Measurements from ENCODE around the gene FABP7.

Gene FABP7

DNA sequence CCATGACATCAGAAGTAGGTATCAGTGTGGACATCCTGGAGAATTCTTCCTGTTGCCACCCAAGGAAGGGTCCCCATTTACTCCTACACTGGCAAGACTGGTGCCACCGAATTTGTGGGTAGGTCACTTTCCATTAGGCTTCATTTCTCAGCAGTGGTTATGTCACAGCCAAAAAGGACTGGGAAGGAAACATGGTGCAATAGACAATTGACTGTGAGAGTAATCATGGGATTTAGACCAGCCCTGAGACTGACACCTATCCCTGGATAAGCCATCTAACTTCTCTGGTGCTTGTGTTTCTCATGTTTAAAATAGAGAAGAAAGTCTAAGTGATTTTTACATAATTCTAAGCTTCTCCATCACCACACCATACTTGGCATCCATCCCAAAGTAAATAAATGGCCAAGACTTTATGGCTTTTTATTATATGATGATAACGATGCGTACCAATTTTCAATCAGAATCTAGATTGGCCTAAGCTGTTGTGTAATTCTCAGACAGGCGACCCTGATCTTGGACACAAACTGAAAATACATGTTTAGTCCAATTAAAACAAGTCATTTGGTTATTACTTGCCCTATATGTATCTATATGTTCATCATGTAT, 19.7 kb downstream of the FABP7 start:
- FAIRE-seq: no peak

DNA sequence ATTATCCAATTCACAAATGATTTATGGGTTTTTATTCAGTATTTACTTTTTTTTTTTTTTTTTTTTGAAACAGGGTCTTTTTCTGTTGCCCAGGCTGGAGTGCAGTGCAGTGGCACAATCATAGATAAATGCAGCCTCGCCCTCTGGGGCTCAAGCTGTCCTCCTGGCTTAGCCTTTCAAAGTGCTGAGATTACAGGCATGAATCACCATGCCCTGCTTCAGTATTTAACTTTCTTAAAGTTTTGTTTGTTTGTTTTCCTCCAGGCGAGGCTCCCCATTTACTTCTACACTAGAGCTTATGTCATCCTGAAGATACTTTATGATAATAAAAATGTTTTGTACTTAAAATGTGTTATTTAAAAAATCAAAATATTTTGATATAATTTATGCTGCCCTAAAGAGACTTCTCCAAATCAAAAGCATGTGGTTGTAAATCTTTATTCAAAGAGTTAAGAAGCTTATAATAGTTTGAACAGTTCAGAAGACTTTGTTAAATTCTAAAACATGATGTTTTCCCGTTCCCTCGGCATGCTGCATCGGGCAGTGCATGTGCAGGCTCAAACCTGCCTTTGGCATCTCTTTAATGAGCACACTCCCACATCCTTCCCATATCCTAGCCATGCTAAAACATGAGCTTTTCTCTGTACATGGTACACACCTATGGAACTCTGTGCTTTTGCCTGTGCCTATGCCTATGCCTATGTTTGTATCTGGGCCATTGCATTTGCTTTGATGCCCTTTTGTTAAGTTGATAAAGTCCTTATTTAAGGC, 20.6 kb downstream of the FABP7 start:
- FAIRE-seq: peak; percentile 88

DNA sequence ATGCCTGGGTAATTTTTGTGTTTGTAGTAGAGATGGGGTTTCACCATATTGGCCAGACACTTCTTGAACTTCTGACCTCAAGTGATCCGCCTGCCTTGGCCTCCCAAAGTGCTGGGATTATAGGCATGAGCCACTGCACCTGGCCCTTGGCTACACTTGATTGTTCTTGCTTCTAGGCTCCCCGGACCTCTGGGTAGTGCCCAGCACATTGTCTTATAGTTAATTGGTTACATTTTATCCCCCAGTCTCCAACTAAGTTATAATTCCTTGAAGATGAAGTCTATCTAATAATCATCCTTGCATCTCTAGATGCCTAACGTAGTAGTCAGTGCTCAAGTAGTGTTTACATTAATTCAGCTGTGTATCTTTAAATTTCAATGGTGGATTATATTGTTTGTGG, 21.4 kb downstream of the FABP7 start:
- FAIRE-seq: no peak

DNA sequence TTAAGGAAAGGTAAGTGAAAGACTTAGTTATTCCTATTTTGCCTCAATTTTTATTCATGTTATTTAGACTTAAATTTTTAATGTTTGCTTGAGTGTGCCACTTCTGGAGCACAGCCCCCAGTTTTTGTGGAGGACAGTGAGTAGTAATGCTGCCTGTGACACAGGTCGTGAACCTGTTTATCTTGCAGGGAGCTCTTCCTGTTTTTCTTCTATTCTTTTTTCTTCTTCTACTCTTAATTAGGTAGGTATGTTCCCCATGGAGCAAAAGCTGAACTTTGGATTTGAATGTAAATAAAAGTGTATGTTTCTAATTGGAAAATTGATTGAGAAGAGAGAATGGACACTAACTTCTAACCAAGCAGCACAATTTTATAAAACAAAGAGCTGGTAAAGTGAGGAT, 21.9 kb downstream of the FABP7 start:
- no peak for FAIRE-seq

DNA sequence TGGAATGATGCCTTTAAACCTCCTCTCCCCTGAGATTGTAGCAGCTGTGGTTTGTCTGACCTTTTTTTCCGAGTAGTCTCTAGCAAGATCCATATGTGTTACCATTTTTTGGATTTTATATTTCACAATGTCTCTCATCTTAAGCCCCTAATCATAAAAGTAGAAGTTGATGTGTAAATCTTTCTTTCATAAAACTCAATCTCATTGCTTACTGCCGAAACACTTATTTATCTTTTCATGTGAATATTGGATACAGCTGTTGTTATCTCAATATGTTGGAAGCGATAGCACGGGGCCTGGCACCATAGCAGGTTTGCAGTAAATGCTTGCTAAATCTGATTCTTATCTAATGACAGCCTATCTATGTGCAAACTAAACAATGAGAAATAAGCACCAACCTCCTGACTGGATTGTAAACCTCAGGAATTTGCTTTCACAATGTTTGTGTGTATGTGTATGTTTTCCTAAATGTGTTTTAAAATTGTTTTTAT, 23.7 kb downstream of the FABP7 start:
- peak; percentile 88 for FAIRE-seq

DNA sequence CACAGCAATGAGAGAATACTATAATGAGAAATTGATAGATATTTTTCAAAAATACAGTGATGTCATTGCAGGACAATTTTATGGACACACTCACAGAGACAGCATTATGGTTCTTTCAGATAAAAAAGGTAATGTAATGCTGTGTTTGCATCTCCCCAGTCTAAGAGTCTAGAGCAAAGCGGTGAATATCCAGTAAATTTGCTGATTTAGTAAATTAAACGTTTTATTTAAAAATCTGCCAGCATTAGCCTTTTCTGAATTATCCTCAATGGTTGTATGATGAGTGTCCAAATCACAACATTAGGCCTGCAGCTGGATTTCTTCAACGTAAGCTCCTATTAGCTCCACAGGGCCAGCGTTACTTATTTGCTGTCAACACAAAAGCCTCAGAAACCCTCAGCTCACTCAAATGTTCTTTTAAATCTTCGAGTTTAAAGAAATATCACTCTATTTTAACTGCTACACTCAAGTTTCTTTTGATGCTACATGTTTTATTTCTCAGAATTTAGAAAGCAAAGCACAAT, 25.5 kb downstream of the FABP7 start:
- FAIRE-seq: no peak

DNA sequence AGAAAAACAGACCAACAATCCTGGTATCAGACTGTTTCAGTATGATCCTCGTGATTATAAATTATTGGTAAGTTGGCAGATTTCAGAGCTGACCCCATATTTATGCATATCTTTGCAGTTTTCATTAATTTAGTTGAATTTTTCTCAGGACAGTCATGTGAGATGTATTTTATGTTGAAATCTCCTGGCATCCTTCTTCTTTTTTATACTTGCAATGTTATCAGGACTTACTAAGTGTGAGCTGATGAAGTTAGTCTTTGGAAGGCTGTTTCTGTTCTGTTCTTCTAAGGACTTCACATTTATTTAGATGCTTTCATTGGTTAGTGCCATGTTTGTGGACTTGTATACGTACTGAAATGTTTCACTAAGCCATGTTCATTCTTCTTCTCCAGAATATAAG, 26.8 kb downstream of the FABP7 start:
- no peak for FAIRE-seq

DNA sequence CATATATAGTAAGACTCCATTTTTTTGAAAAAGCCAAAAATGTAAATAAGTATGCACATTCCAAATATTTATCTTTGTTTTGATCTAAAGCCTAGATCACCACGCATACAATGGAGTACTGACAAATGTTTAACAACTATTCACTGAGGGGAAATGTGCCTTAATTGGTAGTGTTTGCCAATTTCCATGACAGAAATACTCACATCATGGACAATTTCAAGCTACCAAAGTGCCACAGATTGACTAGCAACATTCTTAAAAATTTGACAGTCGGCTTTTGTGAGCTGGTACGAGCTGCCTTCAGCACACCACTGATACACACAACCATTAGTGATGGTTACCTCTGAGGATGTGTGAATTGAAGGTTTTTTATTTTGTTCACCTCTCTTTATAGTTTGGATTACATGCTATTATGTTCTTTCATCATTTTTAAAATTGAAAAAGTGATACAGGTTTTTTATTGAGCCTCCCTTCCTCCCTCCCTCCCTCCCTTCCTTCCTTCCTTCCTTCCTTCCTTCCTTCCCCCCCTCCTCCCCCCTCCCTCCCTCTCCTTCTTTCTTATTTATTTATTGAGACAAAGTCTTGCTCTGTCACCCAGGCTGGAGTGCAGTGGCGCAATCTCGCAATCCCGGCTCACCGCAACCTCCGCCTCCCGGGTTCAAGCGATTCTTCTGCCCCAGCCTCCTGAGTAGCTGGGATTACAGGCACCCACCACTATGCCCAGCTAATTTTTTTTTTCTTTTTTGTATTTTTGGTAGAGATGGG, 28.8 kb downstream of the FABP7 start:
- no peak for FAIRE-seq

DNA sequence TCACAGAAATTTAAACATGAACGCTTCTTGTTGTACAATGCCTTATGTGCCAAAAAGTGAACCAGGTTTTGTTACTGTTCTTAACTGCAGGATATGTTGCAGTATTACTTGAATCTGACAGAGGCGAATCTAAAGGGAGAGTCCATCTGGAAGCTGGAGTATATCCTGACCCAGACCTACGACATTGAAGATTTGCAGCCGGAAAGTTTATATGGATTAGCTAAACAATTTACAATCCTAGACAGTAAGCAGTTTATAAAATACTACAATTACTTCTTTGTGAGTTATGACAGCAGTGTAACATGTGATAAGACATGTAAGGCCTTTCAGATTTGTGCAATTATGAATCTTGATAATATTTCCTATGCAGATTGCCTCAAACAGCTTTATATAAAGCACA, 29.5 kb downstream of the FABP7 start:
- no peak for FAIRE-seq

DNA sequence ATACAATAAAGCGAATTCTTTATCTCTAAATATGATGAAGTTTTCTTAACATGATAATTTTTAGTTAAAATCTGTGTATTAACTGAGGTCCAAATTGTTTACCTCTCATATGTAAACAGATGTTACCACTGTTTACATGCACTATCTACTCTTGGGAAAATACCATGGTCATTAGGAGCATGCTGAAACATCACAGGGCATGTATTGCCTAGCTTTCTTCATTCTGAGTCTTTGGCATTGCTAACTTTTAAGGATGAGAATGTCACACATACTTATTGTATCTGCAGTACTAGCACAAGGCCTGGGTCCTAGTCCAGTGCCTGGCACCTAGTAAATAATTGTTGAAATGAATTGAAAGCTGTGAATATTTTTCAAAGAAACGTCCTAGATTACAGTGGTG, 30.2 kb downstream of the FABP7 start:
- FAIRE-seq: no peak

DNA sequence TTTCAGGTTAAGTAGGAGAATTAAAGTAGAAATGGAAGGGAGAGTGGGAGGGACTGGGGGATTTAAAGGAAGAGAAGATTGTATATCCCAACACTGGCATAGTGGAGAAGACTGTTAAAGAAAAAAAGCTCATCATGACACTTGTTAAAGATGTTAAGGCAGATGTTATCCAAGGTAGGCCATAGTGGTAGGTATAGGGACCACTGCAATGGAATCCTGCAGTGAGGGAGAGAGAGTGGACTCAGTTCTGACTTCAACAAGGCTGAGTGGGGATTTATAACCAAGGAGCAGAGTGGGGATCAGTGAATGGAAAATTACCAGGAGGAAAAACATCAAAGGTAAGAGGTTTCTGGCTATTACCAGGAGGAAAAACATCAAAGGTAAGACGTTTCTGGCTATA, 30.7 kb downstream of the FABP7 start:
- no peak for FAIRE-seq

DNA sequence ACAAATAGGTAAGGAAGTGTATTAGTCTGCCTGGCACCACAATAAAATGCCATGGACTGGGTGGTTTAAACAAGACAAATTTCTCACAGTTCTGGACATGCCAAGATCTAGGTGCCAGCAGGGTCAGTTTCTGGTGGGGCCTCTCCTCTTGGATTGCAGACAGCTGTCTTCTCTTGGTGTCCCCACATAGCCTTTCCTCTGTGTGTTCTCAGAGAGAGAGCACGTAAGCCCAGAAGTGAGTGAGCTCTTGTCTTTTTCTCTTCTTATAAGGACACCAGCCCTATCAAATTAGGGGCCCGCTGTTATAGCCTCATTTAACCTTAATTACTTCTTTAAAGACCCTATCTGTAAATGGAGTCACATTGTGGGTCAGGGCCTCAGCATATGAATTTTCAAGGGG, 37.8 kb downstream of the FABP7 start:
- no peak for FAIRE-seq

DNA sequence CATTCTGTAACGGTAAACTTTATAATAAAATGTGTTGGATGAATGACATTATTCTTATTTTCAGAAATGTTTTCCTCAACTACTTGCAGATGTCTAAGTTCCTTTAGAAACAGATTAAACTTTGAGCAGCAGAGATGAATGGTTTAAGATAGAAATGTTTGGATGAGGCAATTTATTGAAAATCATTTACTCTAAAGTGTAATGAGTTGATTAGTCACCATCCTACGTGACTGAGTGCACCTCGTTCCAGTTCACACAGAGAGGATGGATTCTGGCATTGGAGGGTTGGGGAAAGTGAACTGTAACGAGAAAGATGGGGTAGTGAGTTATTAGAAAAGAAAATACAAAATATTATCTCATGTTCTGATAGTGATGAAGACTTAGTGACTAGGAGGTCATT, 38.2 kb downstream of the FABP7 start:
- FAIRE-seq: no peak

DNA sequence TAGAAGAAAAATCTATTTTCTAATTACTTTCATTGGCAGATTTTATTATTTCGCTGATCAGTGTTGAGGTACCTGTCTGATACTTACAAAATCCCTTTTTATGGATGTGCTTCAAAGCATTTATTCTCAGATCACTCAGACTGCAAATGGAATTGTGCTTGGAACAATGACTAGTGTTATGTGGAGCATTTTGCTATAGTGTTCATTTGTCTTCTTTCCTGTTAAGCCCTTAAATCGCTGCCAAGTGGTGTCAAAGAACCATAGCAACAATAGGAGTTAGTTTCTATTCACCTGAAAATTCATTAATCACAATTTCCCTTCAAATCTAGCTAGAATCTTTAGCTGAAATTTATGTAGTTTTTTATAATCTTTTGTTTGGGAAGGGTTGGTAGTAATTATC, 39.4 kb downstream of the FABP7 start:
- FAIRE-seq: no peak

DNA sequence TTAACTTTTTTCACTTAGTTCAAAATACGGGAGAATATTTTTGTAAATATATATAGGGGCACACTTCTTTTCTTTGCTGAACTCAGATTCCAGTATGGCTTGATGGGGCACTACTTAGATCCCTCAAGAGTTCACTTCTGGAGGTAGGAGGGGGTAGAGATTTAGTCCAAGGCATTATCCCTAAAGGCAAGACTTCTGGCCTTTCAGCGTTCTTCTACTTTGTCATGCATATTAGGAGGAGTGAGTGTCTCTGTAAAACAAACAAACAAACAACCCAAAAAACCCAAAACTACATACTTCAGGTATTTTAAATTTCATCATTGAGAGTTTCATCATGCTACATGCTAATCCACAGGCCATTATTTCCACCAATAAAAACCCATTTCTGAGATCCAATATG, 41.6 kb downstream of the FABP7 start:
- no peak for FAIRE-seq

DNA sequence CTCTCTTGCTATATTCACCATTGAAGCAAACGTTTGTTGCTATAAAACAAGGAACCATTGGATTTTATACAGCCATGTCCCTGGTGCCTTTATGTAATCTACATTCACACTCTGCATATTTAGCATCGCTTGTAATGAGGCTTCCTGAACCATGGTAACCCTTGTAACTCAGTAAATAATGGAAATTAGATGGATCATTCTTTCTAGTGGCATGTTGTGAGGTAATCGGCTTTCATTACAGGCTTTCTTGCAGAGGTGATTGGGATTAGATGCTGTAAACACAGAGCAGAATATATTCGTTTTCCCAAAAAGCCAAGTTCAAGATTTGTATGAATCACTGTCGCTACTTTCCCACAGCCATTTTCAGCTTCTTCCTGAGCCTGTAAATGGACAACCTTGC, 45.6 kb downstream of the FABP7 start:
- no peak for FAIRE-seq

DNA sequence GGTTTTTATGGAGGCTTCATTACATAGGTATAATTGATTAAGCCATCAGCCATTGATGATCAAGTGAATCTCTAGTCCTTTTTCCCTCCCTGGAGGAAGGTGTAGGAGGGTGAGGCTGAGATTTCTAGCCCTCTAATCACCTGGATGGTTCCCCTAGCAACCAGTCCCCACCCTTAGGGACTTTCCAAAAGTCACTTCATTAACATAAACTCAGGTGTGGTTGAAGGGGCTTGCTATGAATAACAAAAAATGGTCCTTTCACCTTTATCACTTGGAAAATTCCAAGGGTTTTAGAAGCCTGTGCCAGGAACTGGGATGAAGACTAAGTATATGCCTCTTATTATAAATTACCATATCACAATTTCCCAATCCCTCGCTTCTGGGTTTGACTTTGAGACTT, 49.9 kb downstream of the FABP7 start:
- FAIRE-seq: no peak

DNA sequence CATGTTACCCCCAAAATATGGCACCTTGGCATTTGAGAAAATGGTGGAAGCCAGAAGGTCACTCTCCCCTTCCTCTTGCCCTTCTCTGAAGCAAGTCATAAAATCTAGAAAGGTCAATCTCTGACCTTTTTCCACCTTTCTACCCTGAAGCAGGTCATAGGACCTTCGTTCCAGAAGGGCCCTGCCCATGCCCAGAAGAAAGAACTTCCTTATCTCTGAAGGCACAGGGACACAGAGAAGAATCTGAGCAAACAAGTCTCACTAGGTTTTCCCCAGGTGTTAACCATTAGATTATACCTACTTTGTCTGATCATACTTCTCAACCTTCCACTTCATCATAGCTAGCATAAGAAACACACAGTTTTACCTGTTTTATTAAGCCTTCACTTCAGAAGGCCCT, 52.0 kb downstream of the FABP7 start:
- FAIRE-seq: no peak

DNA sequence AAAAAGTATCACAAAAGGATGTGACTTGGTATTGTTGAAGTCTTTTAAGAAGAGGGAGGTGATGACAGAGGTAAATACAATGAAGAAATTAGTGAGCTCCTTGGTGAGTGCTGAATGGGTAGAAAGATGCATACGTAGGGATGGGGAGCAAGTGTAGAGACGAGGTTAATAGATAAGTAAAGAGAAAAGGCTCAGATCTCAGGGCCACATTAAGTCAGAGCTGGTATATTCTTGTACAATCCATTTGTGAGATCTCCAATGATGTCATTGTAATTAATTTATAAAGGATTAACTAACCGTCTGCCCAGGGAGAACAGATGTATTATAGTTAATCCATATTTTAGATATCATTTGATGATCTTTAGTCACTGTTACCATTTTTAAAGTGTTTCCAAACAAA, 52.9 kb downstream of the FABP7 start:
- FAIRE-seq: no peak

DNA sequence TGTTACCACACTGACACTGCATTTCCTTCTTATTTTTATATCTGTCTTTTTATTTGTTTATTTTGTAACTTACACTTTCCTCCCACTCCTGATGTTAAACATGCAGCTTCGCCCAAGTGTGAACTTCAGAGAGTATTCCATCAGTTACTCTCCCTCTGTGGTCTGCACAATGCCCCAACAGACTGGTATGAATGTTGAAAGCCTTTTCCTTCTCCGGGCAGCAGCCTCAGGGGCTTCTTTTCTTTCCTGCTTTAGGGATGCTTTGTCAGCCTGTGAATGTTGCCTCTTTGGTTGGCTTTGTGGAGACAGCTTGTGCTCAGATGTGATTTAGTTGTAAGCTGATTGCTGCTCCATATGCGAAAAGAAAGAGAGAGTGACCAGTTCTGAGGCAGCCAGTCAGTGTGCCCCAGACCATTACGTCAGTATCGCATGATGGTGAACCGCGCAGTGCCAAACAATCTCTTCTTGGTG, 53.5 kb downstream of the FABP7 start:
- no peak for FAIRE-seq

Measured in endometrium (tissue), 2 donors.